SH-SY5Y (cell line): ENCODE measurements around the gene SNCG.

Experiments used
- GATA2 ChIP-seq: IDR thresholded peaks from 2 replicates; pipeline ENCODE4 v1.6.1; 2011; ENCODE audit warnings: mild to moderate bottlenecking, low read depth, low read length
- GATA3 ChIP-seq: IDR thresholded peaks from 2 replicates; pipeline ENCODE4 v1.6.1; 2011; ENCODE audit warnings: low read depth, mild to moderate bottlenecking, low read length, moderate library complexity

- TF ChIP-seq GATA2 = no peak
- TF ChIP-seq GATA3 = no peak
These were observed 15.7 kb upstream of the SNCG start for GRCh38 chr10:86942441-86943315.
